SJCRH30 (cell line): Measurements from ENCODE around the gene PGLYRP4. TPM values are rescaled to one million over a fixed set of nuclear protein-coding genes. Genes with fewer than 3 reads are reported as not detected.

Source experiments
- DNase-seq, 2 experiments: peaks; one replicate each; pipeline ENCODE4 v3.0.0-alpha.2; 2015 to 2020
- H3K27ac ChIP-seq: fragments of 250-450 bp; sonication (Bioruptor Pico); 2 replicates; pipeline ENCODE4 v1.5.1; 2020; ENCODE audit warnings: mild to moderate bottlenecking, moderate library complexity
- H3K27me3 ChIP-seq: fragments of 250-450 bp; sonication (Bioruptor Pico); 2 replicates; pipeline ENCODE4 v1.5.1; 2020; ENCODE audit warnings: mild to moderate bottlenecking, moderate library complexity
- H3K36me3 ChIP-seq: fragments of 250-450 bp; sonication (Bioruptor Pico); 2 replicates; pipeline ENCODE4 v1.5.1; 2020; ENCODE audit warnings: mild to moderate bottlenecking, moderate library complexity
- H3K4me1 ChIP-seq: fragments of 250-450 bp; sonication (Bioruptor Pico); 2 replicates; pipeline ENCODE4 v1.5.1; 2020; ENCODE audit warnings: mild to moderate bottlenecking, moderate library complexity
- H3K4me3 ChIP-seq: fragments of 250-450 bp; sonication (Bioruptor Pico); 2 replicates; pipeline ENCODE4 v1.5.1; 2020; ENCODE audit warnings: mild to moderate bottlenecking, moderate library complexity
- H3K9me3 ChIP-seq: fragments of 250-450 bp; sonication (Bioruptor Pico); replicated peaks from 2 replicates; pipeline ENCODE4 v1.5.1; 2020; ENCODE audit warnings: mild to moderate bottlenecking, moderate library complexity
- total RNA-seq: library from RNA; depleted of rRNA; stranded (reverse); fragments of >200 nt; shearing (Covaris generic); gene quantifications from 2 replicates; pipeline ENCODE4 v1.2.3, GENCODE V29; 2014

Gene PGLYRP4
- total RNA-seq, 1 experiment from 2014 or later = not detected

GRCh38 chr1:153389401-153389800 is 40.8 kb upstream of the PGLYRP4 start:
- H3K4me1 ChIP-seq = no peaks in the 10 kb centered on the region
- no peaks in the 10 kb centered on the region for H3K9me3 ChIP-seq
- no peak overlapping the region for H3K27ac ChIP-seq
- no peak overlapping the region for H3K4me3 ChIP-seq
- no peak for DNase-seq
- no peaks in the 10 kb centered on the region for H3K36me3 ChIP-seq
- H3K27me3 ChIP-seq = no peaks in the 10 kb centered on the region; the same call in 1 of the 2 replicates

- H3K27me3 ChIP-seq = no peaks in the 10 kb centered on the region; the same call in 1 of the 2 replicates
- H3K4me1 ChIP-seq = no peaks in the 10 kb centered on the region
- no peak overlapping the region for H3K4me3 ChIP-seq
- no peak overlapping the region for H3K27ac ChIP-seq
- no peak for DNase-seq
- no peaks in the 10 kb centered on the region for H3K36me3 ChIP-seq
- H3K9me3 ChIP-seq = no peaks in the 10 kb centered on the region
These were observed 39.1 kb upstream of the PGLYRP4 start for GRCh38 chr1:153387785-153388184.

- no peak for DNase-seq
- no peak overlapping the region for H3K27ac ChIP-seq
- no peaks in the 10 kb centered on the region for H3K4me1 ChIP-seq
- H3K4me3 ChIP-seq = no peak overlapping the region
- H3K9me3 ChIP-seq = no peaks in the 10 kb centered on the region
- no peaks in the 10 kb centered on the region for H3K36me3 ChIP-seq
- no peaks in the 10 kb centered on the region; the same call in 1 of the 2 replicates for H3K27me3 ChIP-seq
These were observed 38.4 kb upstream of the PGLYRP4 start for GRCh38 chr1:153387001-153387400.

- Histone ChIP-seq H3K27ac (no peak overlapping the region), H3K36me3 (no peaks in the 10 kb centered on the region), H3K9me3 (no peaks in the 10 kb centered on the region), H3K4me3 (no peak overlapping the region), H3K4me1 (no peaks in the 10 kb centered on the region), H3K27me3 (no peaks in the 10 kb centered on the region; the same call in 1 of the 2 replicates)
- no peak for DNase-seq
These were observed 37.9 kb upstream of the PGLYRP4 start for GRCh38 chr1:153386500-153386901.

GRCh38 chr1:153384958-153385580 is 36.4 kb upstream of the PGLYRP4 start:
- Histone ChIP-seq H3K36me3 (no peaks in the 10 kb centered on the region), H3K27ac (no peak overlapping the region), H3K9me3 (no peaks in the 10 kb centered on the region), H3K4me1 (no peaks in the 10 kb centered on the region), H3K4me3 (no peak overlapping the region), H3K27me3 (no peaks in the 10 kb centered on the region; the same call in 1 of the 2 replicates)
- DNase-seq = no peak

GRCh38 chr1:153380711-153381110 is 32.1 kb upstream of the PGLYRP4 start:
- no peaks in the 10 kb centered on the region for H3K36me3 ChIP-seq

GRCh38 chr1:153379591-153379990 is 30.9 kb upstream of the PGLYRP4 start:
- H3K4me3 ChIP-seq = no peak overlapping the region
- H3K27ac ChIP-seq = no peak overlapping the region
- H3K4me1 ChIP-seq = no peaks in the 10 kb centered on the region
- no peaks in the 10 kb centered on the region; the same call in 1 of the 2 replicates for H3K27me3 ChIP-seq
- no peaks in the 10 kb centered on the region for H3K36me3 ChIP-seq
- no peak for DNase-seq
- H3K9me3 ChIP-seq = no peaks in the 10 kb centered on the region

More at GRCh38 chr1:153380711-153381110, 32.1 kb upstream of the PGLYRP4 start:
- Histone ChIP-seq H3K27me3 (no peaks in the 10 kb centered on the region), H3K9me3 (no peaks in the 10 kb centered on the region), H3K4me1 (no peaks in the 10 kb centered on the region), H3K27ac (no peak overlapping the region), H3K4me3 (no peak overlapping the region)
- no peak for DNase-seq

GRCh38 chr1:153375511-153375910 is 26.9 kb upstream of the PGLYRP4 start, which contains the start of gene S100A12:
Gene S100A12, minus strand, starts transcription at chr1:153375621. Its CDS starts 1,029 bp downstream, at chr1:153374592.
- H3K4me3 ChIP-seq = no peak within 1 kb of the TSS
- H3K36me3 ChIP-seq = no peaks in the 10 kb centered on the region
- no peaks in the 10 kb centered on the region; the same call in 1 of the 2 replicates for H3K27me3 ChIP-seq
- H3K9me3 ChIP-seq = no peaks in the 10 kb centered on the region
- no peak within 1 kb of the TSS for H3K27ac ChIP-seq
- no peak for DNase-seq
- no peaks in the 10 kb centered on the region for H3K4me1 ChIP-seq

GRCh38 chr1:153374071-153374470 is 25.4 kb upstream of the PGLYRP4 start:
- Histone ChIP-seq H3K4me1 (no peaks in the 10 kb centered on the region), H3K4me3 (no peak overlapping the region), H3K36me3 (no peaks in the 10 kb centered on the region), H3K27ac (no peak overlapping the region), H3K27me3 (no peaks in the 10 kb centered on the region; the same call in 1 of the 2 replicates), H3K9me3 (no peaks in the 10 kb centered on the region)
- no peak for DNase-seq

- Histone ChIP-seq H3K9me3 (no peaks in the 10 kb centered on the region), H3K4me1 (no peaks in the 10 kb centered on the region), H3K36me3 (no peaks in the 10 kb centered on the region), H3K4me3 (no peak overlapping the region), H3K27ac (no peak overlapping the region), H3K27me3 (no peaks in the 10 kb centered on the region; the same call in 1 of the 2 replicates)
- no peak for DNase-seq
These were observed 23.9 kb upstream of the PGLYRP4 start for GRCh38 chr1:153372571-153372970.

- Histone ChIP-seq H3K27me3 (no peaks in the 10 kb centered on the region; the same call in 1 of the 2 replicates), H3K4me1 (no peaks in the 10 kb centered on the region), H3K4me3 (no peak overlapping the region), H3K9me3 (no peaks in the 10 kb centered on the region), H3K27ac (no peak overlapping the region), H3K36me3 (no peaks in the 10 kb centered on the region)
- DNase-seq = no peak
These were observed 22.6 kb upstream of the PGLYRP4 start for GRCh38 chr1:153371231-153371630.

- Histone ChIP-seq H3K4me3 (no peak overlapping the region), H3K27me3 (no peaks in the 10 kb centered on the region), H3K36me3 (no peaks in the 10 kb centered on the region), H3K27ac (no peak overlapping the region), H3K9me3 (no peaks in the 10 kb centered on the region), H3K4me1 (no peaks in the 10 kb centered on the region)
- DNase-seq = no peak
These were observed 21.5 kb upstream of the PGLYRP4 start for GRCh38 chr1:153370146-153370545.

GRCh38 chr1:153368495-153368894 is 19.9 kb upstream of the PGLYRP4 start:
- no peak for DNase-seq
- Histone ChIP-seq H3K4me3 (no peak overlapping the region), H3K9me3 (no peaks in the 10 kb centered on the region)

GRCh38 chr1:153367090-153367489 is 18.4 kb upstream of the PGLYRP4 start:
- Histone ChIP-seq H3K9me3 (no peaks in the 10 kb centered on the region), H3K36me3 (no peaks in the 10 kb centered on the region), H3K4me3 (no peak overlapping the region), H3K4me1 (no peaks in the 10 kb centered on the region), H3K27me3 (no peaks in the 10 kb centered on the region), H3K27ac (no peak overlapping the region)
- DNase-seq = no peak

More at GRCh38 chr1:153368495-153368894, 19.9 kb upstream of the PGLYRP4 start:
- H3K36me3 ChIP-seq = no peaks in the 10 kb centered on the region
- H3K27ac ChIP-seq = no peak overlapping the region
- H3K4me1 ChIP-seq = no peaks in the 10 kb centered on the region
- H3K27me3 ChIP-seq = no peaks in the 10 kb centered on the region

- Histone ChIP-seq H3K36me3 (no peaks in the 10 kb centered on the region), H3K4me3 (no peak overlapping the region), H3K4me1 (no peaks in the 10 kb centered on the region), H3K9me3 (no peaks in the 10 kb centered on the region), H3K27me3 (no peaks in the 10 kb centered on the region), H3K27ac (no peak overlapping the region)
- DNase-seq = no peak
These were observed 17.6 kb upstream of the PGLYRP4 start for GRCh38 chr1:153366261-153366660.

GRCh38 chr1:153365696-153366095 is 17.1 kb upstream of the PGLYRP4 start:
- H3K27ac ChIP-seq = no peak overlapping the region
- no peak for DNase-seq

More at GRCh38 chr1:153365696-153366095, 17.1 kb upstream of the PGLYRP4 start:
- no peaks in the 10 kb centered on the region for H3K9me3 ChIP-seq
- H3K36me3 ChIP-seq = no peaks in the 10 kb centered on the region
- no peaks in the 10 kb centered on the region for H3K27me3 ChIP-seq
- no peaks in the 10 kb centered on the region for H3K4me1 ChIP-seq
- no peak overlapping the region for H3K4me3 ChIP-seq
